Measurements from ENCODE around the gene NLGN2.

The NLGN2 gene

DNA sequence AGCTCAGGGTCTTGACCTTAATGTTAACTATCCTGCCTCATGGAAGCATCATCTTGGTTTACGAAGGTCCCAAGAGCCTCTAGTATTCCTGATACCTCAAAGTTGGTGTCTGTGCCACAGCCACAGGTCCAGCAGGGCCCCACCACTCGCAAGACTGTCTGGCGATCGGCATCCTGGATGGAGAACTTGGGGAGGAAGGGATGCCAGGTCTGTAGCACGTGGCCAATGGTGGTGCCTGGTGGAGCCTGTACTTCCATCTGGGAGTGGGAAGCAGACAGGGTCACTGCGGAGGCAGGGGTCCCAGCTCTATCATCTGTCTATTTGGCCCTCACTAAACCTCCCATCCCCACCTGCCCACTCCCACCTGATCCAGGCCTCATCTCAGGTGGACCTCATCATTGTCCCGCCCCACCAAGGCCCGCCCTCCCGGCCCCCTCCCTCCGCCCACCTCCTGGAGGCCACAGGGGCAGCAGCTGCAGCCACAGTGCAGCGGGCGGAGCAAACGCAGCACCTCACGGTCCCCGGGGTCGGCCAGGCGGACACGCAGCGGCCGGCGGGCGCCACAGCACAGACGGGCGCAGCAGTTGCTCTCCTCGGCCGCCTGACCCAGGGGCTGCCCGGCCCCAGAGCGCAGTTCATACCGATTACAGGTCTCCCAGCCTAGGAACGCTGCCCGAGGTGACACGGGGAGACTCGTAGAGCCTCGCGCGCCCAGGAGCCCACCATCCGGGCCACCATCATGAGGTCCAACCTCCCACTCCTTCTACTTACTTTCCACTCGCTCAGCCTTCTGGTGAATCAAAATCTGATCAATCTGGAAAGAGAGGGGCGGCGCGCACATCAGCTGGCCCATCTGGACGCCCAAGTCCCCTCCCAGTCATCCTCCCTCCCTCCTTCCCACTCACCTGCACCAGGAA is 14.7 kb upstream of the NLGN2 start:
- no peak for DNase-seq (ENCODE audit: low spot score)

- peak; percentile 71 for DNase-seq (ENCODE audit: low spot score)
Observed at GRCh38 chr17:7393613-7394451, 13.8 kb upstream of the NLGN2 start.

DNA sequence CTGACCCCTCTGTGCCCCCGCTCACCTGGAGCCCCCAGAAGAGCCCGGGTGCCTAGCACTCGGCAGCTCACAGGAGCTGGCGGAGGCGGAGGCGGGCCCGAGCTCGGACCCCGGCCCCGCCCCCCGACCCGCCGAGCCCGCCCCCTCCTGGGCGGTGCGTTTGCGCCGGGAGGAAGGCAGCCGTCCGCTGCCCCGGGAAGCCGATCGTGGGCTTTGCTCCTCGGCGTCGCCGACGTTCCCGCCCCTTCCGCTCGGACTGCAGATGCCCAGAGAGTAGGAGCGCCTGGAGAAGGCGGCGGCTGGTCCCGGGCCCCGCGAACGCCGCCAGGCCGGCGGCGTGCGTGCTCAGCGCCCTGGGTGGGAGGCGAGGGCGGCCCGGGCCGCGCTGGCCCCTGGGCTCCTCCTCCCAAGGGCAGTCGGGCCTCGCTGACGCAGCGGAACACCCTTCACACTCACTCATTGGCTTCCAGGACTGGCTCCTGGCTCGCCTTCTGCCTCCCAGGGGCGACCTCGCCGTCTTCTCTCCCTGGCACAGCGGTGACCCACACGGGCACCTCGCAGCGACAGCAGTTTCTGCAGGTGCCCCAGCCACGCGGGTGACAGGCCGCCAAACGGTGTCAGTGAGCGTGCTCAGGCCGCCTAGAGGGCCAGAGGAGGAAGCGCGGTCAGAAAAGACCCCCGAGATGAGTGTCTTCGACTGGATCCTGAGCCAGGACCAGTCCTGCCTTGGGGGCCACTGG is 13.0 kb upstream of the NLGN2 start, which contains the start of gene PLSCR3:
Gene PLSCR3, minus strand, starts transcription at position 74 of the 740 bp plus-strand sequence. CDS start 415 bp downstream, outside the sequence.
- DNase-seq (ENCODE audit: low spot score) = peak; percentile 73

DNA sequence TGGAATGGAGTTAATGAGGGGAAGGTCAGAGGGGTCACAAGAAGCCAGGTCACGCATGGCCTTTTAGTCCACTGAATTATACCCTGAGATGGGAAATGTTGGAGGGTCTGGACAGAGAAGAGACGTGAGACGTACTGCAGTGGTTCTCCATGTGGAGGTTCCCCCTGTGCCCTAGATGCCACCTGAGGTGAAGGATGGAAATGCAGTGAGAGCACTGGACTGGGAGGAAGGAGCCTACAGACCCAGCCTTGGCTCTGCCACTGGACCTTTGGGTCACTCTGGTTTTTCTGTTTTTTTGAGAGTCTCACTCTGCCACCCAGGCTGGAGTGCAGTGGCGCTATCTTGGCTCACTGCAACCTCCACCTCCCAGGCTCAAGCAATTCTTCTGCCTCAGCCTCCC is 11.5 kb upstream of the NLGN2 start:
- no peak for DNase-seq (ENCODE audit: low spot score)

DNA sequence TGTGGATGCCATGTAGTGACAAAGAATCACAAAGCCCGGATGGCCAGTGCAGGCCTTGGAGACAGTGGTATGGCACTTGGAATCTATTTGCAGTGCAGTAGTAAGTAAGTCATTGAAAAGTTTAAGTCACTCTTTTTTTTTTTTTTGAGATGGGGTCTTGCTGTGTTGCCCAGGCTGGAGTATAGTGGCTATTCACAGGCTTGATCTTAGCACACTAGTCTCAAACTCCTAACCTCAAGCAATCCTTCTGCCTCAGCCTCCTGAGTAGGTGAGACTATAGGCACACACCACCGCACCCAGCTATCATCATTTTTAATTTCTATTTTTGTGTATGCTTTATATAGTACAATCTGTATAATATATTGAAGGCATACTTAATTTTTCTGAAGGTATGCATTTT is 9.0 kb upstream of the NLGN2 start:
- DNase-seq (ENCODE audit: low spot score) = no peak

DNA sequence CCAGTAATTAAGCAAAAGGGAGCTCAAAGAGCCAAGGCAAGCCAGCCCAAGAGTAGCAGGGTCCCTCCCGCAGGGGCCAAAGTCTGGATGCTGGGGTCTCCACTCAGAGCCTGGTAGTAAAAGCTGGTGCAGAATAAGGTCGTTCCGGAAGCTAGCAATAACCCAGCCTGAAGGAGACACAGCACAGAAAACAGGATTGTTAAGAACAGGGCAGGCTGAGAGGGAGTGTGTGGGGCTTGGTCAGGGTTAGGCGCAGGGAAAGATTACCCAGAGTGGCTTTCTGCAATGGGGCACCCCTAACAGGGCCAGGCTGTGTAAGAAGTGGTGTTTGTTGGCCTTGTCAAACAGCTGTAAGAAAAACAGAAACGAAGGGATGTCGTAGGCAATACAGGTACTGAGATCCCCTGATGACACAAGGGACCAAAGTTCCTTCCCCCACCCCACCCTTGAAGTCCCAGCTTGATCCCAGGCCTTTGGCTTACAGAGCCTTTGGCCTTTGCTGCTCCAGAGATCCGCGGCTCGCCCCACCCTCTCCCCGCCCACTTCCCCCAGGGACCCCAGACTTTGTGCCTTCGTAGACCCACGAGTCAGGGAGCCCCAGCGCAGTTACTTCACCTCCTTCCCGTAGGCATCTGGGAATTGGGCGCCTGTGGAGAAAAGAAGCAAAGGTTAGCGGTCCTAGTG is 4.5 kb upstream of the NLGN2 start:
- DNase-seq (ENCODE audit: low spot score) = peak; percentile 19

GRCh38 chr17:7403727-7403976 is 4.0 kb upstream of the NLGN2 start:
- DNase-seq (ENCODE audit: low spot score) = no peak

- peak; percentile 95 for DNase-seq (ENCODE audit: low spot score)
Observed at GRCh38 chr17:7403977-7404736, 3.5 kb upstream of the NLGN2 start, which contains the start of gene TMEM256. TMEM256 (minus strand) TSS chr17:7404097; CDS start chr17:7404084, 13 bp downstream.

GRCh38 chr17:7404737-7405349 is 2.8 kb upstream of the NLGN2 start:
- DNase-seq (ENCODE audit: low spot score) = no peak

DNA sequence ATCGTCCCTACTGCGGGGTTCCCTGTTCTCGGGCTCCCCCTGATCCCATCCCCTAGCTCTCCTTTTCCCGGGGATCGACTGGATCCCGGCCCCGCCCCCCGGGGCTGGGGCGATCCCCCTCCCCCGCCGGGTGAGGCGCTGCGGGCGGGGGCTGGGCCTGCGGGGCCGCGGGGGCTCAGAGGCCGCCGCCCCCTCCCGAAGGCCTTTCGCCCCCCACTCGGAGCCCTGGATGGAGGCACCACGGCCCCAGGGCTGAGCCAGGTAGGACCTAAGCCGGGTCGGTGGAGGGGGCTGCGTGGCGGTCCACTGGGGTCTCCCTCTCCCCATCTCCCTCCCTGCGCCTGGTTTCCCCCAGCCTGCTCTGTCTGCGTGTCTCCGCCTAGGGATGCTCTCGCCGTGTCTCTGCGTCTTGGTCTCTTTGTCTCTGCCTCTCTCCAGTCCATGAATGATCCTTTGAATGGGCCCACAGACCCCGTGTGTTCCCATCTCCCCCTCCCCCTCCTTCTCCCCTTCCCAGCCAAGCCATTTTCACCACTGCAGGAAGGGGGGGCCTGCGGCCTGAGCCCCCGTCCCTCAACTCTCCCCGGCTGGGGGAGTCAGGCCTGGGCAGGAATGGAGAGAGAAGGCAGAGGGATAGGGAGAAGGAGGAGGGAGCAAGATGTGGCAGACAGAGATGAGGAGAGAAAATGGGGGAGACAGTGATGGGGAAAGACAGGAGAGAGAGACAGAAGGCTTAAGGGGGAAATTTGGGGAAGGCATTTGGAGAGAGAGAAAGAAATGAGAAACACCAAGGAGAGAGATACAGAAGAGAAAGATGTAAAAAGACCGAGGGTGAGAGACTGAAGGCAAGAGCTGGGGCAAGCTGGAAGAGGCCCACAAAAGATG is 2.1 kb upstream of the NLGN2 start:
- no peak for DNase-seq (ENCODE audit: low spot score)

DNA sequence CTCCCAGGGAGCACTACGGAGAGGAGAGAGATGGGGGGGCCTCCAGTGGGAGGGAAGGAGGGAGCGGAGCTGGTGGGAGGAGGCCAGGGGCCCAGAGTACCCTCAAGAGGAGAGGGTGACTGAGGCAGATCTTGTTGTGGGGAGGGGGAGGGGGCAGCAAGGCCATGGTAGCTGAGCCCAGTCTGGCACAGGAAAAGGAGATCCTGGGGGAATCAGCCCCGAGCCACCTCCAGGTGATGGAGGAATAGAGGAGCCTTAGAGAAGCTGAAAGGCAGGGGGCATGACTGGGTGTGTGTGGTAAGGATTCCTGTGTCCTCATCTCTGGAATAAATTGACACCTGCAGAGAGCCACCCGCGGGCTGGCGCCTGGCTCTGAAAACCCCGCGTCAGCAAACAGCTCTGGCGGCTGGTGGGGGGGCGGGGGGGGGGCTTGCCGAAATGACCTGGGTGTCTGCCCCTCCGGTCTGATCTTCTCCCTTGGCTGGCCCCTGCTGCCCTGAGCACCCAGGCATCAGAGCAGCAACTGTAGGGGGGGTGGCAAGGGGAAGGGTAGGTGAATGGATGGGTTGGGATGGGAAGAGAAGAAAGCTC is 1.3 kb upstream of the NLGN2 start:
- no peak for DNase-seq (ENCODE audit: low spot score)

DNA sequence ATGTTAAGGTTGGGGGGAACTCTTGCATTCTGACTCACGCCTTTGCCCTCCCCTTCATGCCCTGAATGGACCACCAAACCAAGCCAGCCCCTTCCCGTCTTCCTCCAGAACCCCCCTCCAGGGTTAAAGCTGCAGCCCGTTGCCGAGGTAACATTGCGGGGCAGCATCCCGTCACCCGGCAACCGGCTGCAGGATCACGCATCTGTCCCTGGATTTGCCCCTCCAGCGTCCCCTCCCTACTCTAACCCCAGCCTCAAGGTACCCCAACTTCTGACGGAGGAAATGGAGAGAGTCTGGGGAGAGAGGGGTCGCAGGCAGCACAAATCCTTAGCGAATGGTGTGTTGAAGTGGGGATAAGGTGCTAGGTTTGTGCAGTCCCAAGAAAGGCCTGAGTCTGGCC is 563 bp upstream of the NLGN2 start:
- DNase-seq (ENCODE audit: low spot score) = no peak

DNA sequence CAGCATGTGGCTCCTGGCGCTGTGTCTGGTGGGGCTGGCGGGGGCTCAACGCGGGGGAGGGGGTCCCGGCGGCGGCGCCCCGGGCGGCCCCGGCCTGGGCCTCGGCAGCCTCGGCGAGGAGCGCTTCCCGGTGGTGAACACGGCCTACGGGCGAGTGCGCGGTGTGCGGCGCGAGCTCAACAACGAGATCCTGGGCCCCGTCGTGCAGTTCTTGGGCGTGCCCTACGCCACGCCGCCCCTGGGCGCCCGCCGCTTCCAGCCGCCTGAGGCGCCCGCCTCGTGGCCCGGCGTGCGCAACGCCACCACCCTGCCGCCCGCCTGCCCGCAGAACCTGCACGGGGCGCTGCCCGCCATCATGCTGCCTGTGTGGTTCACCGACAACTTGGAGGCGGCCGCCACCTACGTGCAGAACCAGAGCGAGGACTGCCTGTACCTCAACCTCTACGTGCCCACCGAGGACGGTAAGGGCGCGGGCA is 645 bp downstream of the NLGN2 start:
- no peak for DNase-seq (ENCODE audit: low spot score)

DNA sequence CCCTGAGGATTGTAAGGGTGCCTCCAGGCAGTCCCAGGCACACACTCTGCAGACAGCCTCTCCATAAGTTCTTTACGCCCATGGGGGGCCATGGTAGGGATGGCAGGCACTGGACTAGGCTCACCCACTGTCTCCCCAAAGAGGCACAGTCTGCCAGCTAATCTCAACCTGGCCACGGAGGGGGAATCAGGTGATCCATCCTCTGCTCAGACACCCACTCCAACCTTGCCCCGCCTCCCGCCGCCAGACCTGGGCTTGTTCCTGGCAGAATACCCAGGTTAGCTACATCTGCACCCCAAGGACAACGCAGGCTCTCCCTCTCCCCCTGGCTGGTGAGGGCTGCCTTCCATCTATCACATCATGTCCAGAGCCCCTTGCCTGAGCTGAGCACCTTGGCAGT is 1.2 kb downstream of the NLGN2 start:
- no peak for DNase-seq (ENCODE audit: low spot score)

DNA sequence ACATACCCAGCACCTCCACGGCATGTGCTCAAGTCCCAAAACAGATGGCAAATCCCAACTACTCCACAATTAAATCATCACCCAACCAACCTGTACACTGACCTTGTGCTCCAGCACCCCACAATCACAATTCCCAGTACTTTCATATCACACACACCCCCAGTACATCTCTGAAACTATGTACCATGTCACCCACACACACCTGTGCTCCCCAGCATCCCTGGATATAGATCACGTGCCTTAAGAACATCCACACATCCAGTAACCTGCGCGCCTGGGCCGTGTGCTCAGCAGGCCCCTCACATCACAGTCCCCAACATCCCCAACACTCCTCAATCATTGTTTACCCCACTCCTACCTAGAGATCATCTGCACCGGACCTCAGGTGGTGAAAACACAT is 2.1 kb downstream of the NLGN2 start:
- DNase-seq (ENCODE audit: low spot score) = no peak

- DNase-seq (ENCODE audit: low spot score) = no peak
Observed at GRCh38 chr17:7410634-7411426, 3.2 kb downstream of the NLGN2 start.

GRCh38 chr17:7411427-7411750 is 3.7 kb downstream of the NLGN2 start:
- DNase-seq (ENCODE audit: low spot score) = no peak

DNA sequence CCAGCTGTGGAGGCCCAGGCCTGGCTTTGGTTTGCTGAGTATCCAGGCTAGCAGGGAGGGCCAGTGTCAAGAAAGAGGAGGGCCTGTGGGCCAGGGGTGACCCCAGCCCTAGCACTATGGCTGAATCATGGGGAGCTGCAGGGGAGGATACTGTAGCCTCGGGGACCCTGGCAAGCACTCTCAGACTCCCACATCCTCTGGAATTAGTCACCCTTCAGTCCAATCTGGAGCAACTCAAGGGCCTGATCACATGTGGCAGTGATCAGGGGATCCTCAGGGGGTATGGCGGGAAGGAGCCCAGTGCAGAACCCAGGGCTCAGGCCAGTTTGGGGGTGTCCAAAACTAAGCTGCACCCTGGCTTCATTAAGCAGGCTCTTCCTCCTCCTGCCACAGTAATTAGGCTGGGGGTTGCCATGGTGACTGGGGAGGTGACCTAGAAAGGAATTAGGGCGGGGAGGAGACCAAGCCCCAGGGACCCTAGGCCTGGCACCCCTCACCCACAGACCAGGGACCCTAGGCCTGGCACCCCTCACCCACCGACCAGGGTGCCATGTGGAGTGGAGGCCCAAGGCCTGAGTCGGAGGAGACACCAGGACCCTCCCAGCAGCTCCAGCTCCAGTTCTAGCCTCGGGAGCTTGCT is 5.8 kb downstream of the NLGN2 start:
- DNase-seq (ENCODE audit: low spot score) = no peak

All from NAMALWA (cell line).